WERI-Rb-1 (cell line): Measurements from ENCODE around the gene SPATA13.

Source experiments
- DNase-seq: peaks from one replicate; pipeline ENCODE4 v3.0.0-alpha.2; 2020
- H3K27ac ChIP-seq: fragments of 250-450 bp; sonication (Bioruptor Pico); 2 replicates; pipeline ENCODE4 v1.5.1; 2020; ENCODE audit warnings: mild to moderate bottlenecking, moderate library complexity
- H3K27me3 ChIP-seq: fragments of 250-450 bp; sonication (Bioruptor Pico); 2 replicates; pipeline ENCODE4 v1.5.1; 2021; ENCODE audit warnings: mild to moderate bottlenecking, low read depth, moderate library complexity; ENCODE audit not compliant: insufficient read depth, severe bottlenecking
- H3K36me3 ChIP-seq: fragments of 250-450 bp; sonication (Bioruptor Pico); 2 replicates; pipeline ENCODE4 v1.5.1; 2020; ENCODE audit warnings: mild to moderate bottlenecking, moderate library complexity
- H3K4me3 ChIP-seq: 2 replicates; pipeline ENCODE4 v1.5.1; 2011; ENCODE audit warnings: low read depth, mild to moderate bottlenecking, control low read depth, low read length
- H3K9me3 ChIP-seq: fragments of 250-450 bp; sonication (Bioruptor Pico); 2 replicates; pipeline ENCODE4 v1.5.1; 2021; ENCODE audit warnings: mild to moderate bottlenecking, moderate library complexity; ENCODE audit not compliant: severe bottlenecking
- CTCF ChIP-seq: IDR thresholded peaks from 2 replicates; pipeline ENCODE4 v1.5.1; 2011; ENCODE audit warnings: low read depth, mild to moderate bottlenecking, control low read depth, inconsistent platforms, low read length

Gene SPATA13

GRCh38 chr13:24263632-24264031, 103.1 kb downstream of the SPATA13 start:
- no peak overlapping the region for H3K4me3 ChIP-seq
- no peaks in the 10 kb centered on the region for H3K36me3 ChIP-seq
- no peak for TF ChIP-seq CTCF
- H3K9me3 ChIP-seq, result no peaks in the 10 kb centered on the region
- no peak overlapping the region for H3K27ac ChIP-seq
- H3K27me3 ChIP-seq, result no peaks in the 10 kb centered on the region
- no peak for DNase-seq

GRCh38 chr13:24264976-24265375, 104.5 kb downstream of the SPATA13 start:
- no peak for TF ChIP-seq CTCF
- Histone ChIP-seq H3K9me3 (no peaks in the 10 kb centered on the region), H3K36me3 (no peaks in the 10 kb centered on the region), H3K4me3 (no peak overlapping the region), H3K27ac (no peak overlapping the region), H3K27me3 (no peaks in the 10 kb centered on the region)
- DNase-seq, result no peak

- no peak for TF ChIP-seq CTCF
- no peak for DNase-seq
- Histone ChIP-seq H3K36me3 (no peaks in the 10 kb centered on the region), H3K9me3 (no peaks in the 10 kb centered on the region), H3K27me3 (no peaks in the 10 kb centered on the region), H3K27ac (no peak overlapping the region), H3K4me3 (no peak overlapping the region)
Observed at GRCh38 chr13:24265453-24265852, 104.9 kb downstream of the SPATA13 start.

GRCh38 chr13:24267274-24267673, 106.8 kb downstream of the SPATA13 start:
- H3K4me3 ChIP-seq, result no peak overlapping the region
- H3K27me3 ChIP-seq, result no peaks in the 10 kb centered on the region
- no peaks in the 10 kb centered on the region for H3K9me3 ChIP-seq
- H3K36me3 ChIP-seq, result no peaks in the 10 kb centered on the region
- no peak overlapping the region for H3K27ac ChIP-seq
- DNase-seq, result no peak
- TF ChIP-seq CTCF, result no peak

DNA sequence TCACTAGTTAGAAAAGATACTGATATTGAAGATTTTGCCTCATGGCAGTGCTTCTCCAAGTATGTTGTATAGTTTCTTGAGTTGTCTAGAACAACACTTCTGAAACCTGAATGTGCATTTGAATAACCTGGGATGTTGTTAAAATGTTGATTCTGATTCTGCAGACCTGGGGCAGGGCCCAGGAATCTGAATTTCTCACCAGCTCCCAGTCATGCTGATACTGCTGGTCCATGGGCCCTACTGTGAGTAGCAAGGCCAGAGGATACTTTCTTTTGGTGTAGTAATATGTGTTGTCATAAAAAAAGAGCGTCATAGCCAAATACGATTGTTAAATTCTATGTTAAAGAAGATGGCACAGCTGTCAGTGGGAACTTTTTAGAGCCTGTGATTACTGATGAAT, 107.3 kb downstream of the SPATA13 start:
- no peak for DNase-seq
- Histone ChIP-seq H3K27ac (no peak overlapping the region), H3K9me3 (no peaks in the 10 kb centered on the region), H3K27me3 (no peaks in the 10 kb centered on the region), H3K36me3 (no peaks in the 10 kb centered on the region), H3K4me3 (no peak overlapping the region)
- no peak for TF ChIP-seq CTCF

DNA sequence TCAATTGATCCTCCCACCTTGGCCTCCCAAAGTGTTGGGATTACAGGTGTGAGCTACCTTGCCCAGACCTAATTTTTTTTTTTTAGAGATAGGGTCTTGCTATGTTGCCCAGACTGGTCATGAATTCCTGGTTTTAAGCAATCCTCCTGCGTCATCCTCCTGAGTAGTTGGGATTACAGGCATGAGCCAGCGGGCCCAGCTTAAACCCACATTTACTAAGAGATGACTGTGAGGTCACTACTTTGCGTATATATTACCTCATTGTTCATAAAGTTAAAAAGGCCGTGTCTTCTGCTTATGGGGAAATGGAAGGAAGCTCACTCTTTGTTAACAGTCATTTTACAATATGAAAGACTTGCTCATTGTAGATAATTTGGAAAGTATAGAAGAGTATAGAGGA, 109.3 kb downstream of the SPATA13 start:
- no peaks in the 10 kb centered on the region for H3K9me3 ChIP-seq
- no peaks in the 10 kb centered on the region for H3K36me3 ChIP-seq
- H3K27ac ChIP-seq, result no peak overlapping the region
- no peak overlapping the region for H3K4me3 ChIP-seq
- no peak for DNase-seq
- TF ChIP-seq CTCF, result no peak
- no peaks in the 10 kb centered on the region for H3K27me3 ChIP-seq
